KMS-11 (cell line): ENCODE data around the gene ACSF2.

ENCODE experiments used
- H2AFZ ChIP-seq: fragments of 200-600 bp; sonication (generic); 2 replicates; pipeline ENCODE4 v1.6.1; 2016; ENCODE audit warnings: antibody characterized with exemption, mixed run types, low read depth
- H3K27ac ChIP-seq: fragments of 200-600 bp; sonication (generic); 2 replicates; pipeline ENCODE4 v1.6.1; 2016; ENCODE audit warnings: mild to moderate bottlenecking, mixed run types
- H3K27me3 ChIP-seq: fragments of 200-600 bp; sonication (generic); 2 replicates; pipeline ENCODE4 v1.6.1; 2017; ENCODE audit warnings: mild to moderate bottlenecking, low read depth, mixed run types, moderate library complexity; ENCODE audit not compliant: insufficient read depth
- H3K36me3 ChIP-seq: fragments of 200-600 bp; sonication (generic); 2 replicates; pipeline ENCODE4 v1.6.1; 2017; ENCODE audit warnings: mild to moderate bottlenecking, mixed run types; ENCODE audit not compliant: insufficient read depth
- H3K4me1 ChIP-seq: fragments of 200-600 bp; sonication (generic); 2 replicates; pipeline ENCODE4 v1.6.1; 2016; ENCODE audit warnings: mild to moderate bottlenecking, low read depth, mixed run types; ENCODE audit not compliant: poor library complexity, severe bottlenecking
- H3K4me2 ChIP-seq: fragments of 200-600 bp; sonication (generic); 2 replicates; pipeline ENCODE4 v1.7.0; 2016; ENCODE audit warnings: mild to moderate bottlenecking, mixed run types
- H3K4me3 ChIP-seq: fragments of 200-600 bp; sonication (generic); IDR thresholded peaks from 2 replicates; pipeline ENCODE4 v1.6.1; 2017; ENCODE audit warnings: low read depth, low read length, mixed read lengths; ENCODE audit not compliant: insufficient read depth
- H3K79me2 ChIP-seq: fragments of 200-600 bp; sonication (generic); 2 replicates; pipeline ENCODE4 v1.6.1; 2016; ENCODE audit warnings: low read depth, mixed run types; ENCODE audit not compliant: insufficient read depth
- H3K9ac ChIP-seq: fragments of 200-600 bp; sonication (generic); 2 replicates; pipeline ENCODE4 v1.6.1; 2016; ENCODE audit warnings: mild to moderate bottlenecking, mixed run types
- H4K20me1 ChIP-seq: fragments of 200-600 bp; sonication (generic); 2 replicates; pipeline ENCODE4 v1.6.1; 2016; ENCODE audit warnings: mild to moderate bottlenecking, mixed run types; ENCODE audit not compliant: insufficient read depth
- TF ChIP-seq, protein P1 (sequence below): fragments of 200-600 bp; sonication (generic); conservative IDR thresholded peaks from 2 replicates; pipeline ENCODE4 v1.6.1; 2017; ENCODE audit warnings: low read depth, mild to moderate bottlenecking, antibody characterized with exemption, low read length, moderate library complexity, mixed read lengths

Gene ACSF2

GRCh38 chr17:50443505-50443974, 17.5 kb downstream of the ACSF2 start:
- Histone ChIP-seq H2AFZ (no peak overlapping the region), H4K20me1 (no peaks in the 10 kb centered on the region), H3K79me2 (no peaks in the 10 kb centered on the region), H3K27me3 (no peaks in the 10 kb centered on the region), H3K4me1 (no peaks in the 10 kb centered on the region), H3K27ac (no peak overlapping the region), H3K4me2 (no peak overlapping the region), H3K36me3 (no peaks in the 10 kb centered on the region), H3K9ac (no peak overlapping the region), H3K4me3 (no peak overlapping the region)
- TF ChIP-seq, protein P1, sequence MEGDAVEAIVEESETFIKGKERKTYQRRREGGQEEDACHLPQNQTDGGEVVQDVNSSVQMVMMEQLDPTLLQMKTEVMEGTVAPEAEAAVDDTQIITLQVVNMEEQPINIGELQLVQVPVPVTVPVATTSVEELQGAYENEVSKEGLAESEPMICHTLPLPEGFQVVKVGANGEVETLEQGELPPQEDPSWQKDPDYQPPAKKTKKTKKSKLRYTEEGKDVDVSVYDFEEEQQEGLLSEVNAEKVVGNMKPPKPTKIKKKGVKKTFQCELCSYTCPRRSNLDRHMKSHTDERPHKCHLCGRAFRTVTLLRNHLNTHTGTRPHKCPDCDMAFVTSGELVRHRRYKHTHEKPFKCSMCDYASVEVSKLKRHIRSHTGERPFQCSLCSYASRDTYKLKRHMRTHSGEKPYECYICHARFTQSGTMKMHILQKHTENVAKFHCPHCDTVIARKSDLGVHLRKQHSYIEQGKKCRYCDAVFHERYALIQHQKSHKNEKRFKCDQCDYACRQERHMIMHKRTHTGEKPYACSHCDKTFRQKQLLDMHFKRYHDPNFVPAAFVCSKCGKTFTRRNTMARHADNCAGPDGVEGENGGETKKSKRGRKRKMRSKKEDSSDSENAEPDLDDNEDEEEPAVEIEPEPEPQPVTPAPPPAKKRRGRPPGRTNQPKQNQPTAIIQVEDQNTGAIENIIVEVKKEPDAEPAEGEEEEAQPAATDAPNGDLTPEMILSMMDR, result no peak

DNA sequence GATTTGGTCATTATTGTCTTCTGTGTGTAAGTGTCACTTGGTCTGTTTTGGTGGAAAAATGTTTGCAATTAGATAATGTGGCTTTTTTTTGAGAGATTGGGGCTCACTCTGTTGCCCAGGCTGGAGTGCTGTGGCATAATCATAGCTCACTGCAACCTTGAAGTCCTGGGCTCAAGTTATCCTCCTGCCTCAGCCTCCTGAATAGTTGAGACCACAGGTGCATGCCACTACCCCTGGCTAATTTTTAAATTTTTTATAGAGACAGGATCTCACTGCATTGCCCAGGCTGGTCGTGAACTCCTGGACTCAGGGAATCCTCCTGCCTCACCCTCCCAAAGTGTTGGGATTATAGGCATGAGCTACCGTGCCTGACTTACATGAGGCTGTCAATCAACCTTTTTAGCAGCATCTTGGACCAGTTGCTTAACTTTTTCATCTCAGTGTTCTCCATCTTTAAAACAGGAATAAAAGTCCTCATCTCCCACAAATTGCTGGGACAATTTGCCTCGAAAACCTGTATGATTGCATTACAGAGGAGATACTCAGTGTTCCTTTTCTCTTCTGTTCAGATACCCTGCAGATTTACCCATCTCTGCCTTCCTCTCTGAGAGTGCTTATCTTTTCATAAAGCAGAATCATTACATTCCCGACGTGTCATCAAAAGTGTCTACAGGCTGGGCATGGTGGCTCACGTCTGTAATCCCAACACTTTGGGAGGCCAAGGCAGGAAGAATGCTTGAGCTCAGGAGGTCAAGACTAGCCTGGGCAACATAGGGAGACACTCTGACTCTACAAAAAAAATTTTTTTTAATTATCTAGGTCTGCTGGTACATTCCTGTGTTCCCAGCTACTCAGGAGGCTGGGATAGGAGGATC, 19.1 kb downstream of the ACSF2 start:
- Histone ChIP-seq H3K27ac (no peak overlapping the region), H3K79me2 (no peaks in the 10 kb centered on the region), H3K4me3 (no peak overlapping the region), H3K36me3 (no peaks in the 10 kb centered on the region), H4K20me1 (no peaks in the 10 kb centered on the region), H3K4me1 (no peaks in the 10 kb centered on the region), H2AFZ (no peak overlapping the region), H3K9ac (no peak overlapping the region), H3K4me2 (no peak overlapping the region), H3K27me3 (no peaks in the 10 kb centered on the region)
- TF ChIP-seq, protein P1, result no peak

- Histone ChIP-seq H3K4me1 (no peaks in the 10 kb centered on the region), H3K4me3 (no peak overlapping the region), H3K4me2 (no peak overlapping the region), H3K36me3 (no peaks in the 10 kb centered on the region), H3K9ac (no peak overlapping the region), H4K20me1 (no peaks in the 10 kb centered on the region), H3K79me2 (no peaks in the 10 kb centered on the region), H2AFZ (no peak overlapping the region), H3K27ac (no peak overlapping the region), H3K27me3 (no peaks in the 10 kb centered on the region)
- TF ChIP-seq, protein P1, result no peak
Observed at GRCh38 chr17:50445730-50446325, 19.8 kb downstream of the ACSF2 start.

GRCh38 chr17:50447870-50448595, 22.0 kb downstream of the ACSF2 start:
- H3K4me3 ChIP-seq, result no peak overlapping the region
- no peak overlapping the region for H3K27ac ChIP-seq
- no peak overlapping the region for H3K4me2 ChIP-seq
- no peaks in the 10 kb centered on the region for H3K36me3 ChIP-seq
- H3K9ac ChIP-seq, result no peak overlapping the region
- H3K4me1 ChIP-seq, result no peaks in the 10 kb centered on the region
- H3K79me2 ChIP-seq, result no peaks in the 10 kb centered on the region
- H3K27me3 ChIP-seq, result no peaks in the 10 kb centered on the region
- H4K20me1 ChIP-seq, result no peaks in the 10 kb centered on the region
- H2AFZ ChIP-seq, result no peak overlapping the region
- TF ChIP-seq, protein P1, result no peak
